AG04450 (cell line): ENCODE data around the gene CCM2. TPM values are rescaled to one million over a fixed set of nuclear protein-coding genes. Genes with fewer than 3 reads are reported as not detected.

Experiments used
- CTCF ChIA-PET: fragments of 300-600, 350-600 bp; formaldehyde crosslinking; extraction: SDS; loops from one replicate; lab custom pipeline; 2022; ENCODE audit warnings: antibody characterized with exemption, inconsistent platforms; lab: Charles Lee
- POLR2A ChIA-PET: fragments of 350-600 bp; formaldehyde crosslinking; extraction: SDS; loops from one replicate; lab custom pipeline; 2021; ENCODE audit warnings: antibody characterized with exemption, inconsistent platforms; lab: Yijun Ruan, JAX
- DNase-seq: peaks from one replicate; pipeline ENCODE4 v3.0.0-alpha.2; 2011; ENCODE audit warnings: low read depth, low spot score
- H3K27ac ChIP-seq: one replicate; pipeline ENCODE4 v1.5.1; 2012; ENCODE audit warnings: low read depth, low read length, control low read depth
- H3K27me3 ChIP-seq: one replicate; pipeline ENCODE4 v1.6.0; 2012; ENCODE audit warnings: low read length; ENCODE audit not compliant: control insufficient read depth, insufficient read depth
- H3K4me3 ChIP-seq: 2 replicates; pipeline ENCODE4 v1.5.1; 2011; ENCODE audit warnings: mild to moderate bottlenecking, low read depth, low read length, control low read depth
- H3K9me3 ChIP-seq: 2 replicates; pipeline ENCODE4 v1.5.1; 2012; ENCODE audit warnings: low read length; ENCODE audit not compliant: control insufficient read depth, insufficient read depth
- polyA plus RNA-seq: library from polyadenylated mRNA; depleted of rRNA; stranded (reverse); fragments of >200 nt; gene quantifications from 2 replicates; pipeline ENCODE4 v1.2.3, GENCODE V29; 2011
- TF ChIP-seq, protein P1 (sequence below): IDR thresholded peaks from 2 replicates; pipeline ENCODE4 v1.5.1; 2011; ENCODE audit warnings: low read depth, low read length, control low read depth, inconsistent platforms

The CCM2 gene
- polyA plus RNA-seq, 1 experiment = 24.7 TPM

DNA sequence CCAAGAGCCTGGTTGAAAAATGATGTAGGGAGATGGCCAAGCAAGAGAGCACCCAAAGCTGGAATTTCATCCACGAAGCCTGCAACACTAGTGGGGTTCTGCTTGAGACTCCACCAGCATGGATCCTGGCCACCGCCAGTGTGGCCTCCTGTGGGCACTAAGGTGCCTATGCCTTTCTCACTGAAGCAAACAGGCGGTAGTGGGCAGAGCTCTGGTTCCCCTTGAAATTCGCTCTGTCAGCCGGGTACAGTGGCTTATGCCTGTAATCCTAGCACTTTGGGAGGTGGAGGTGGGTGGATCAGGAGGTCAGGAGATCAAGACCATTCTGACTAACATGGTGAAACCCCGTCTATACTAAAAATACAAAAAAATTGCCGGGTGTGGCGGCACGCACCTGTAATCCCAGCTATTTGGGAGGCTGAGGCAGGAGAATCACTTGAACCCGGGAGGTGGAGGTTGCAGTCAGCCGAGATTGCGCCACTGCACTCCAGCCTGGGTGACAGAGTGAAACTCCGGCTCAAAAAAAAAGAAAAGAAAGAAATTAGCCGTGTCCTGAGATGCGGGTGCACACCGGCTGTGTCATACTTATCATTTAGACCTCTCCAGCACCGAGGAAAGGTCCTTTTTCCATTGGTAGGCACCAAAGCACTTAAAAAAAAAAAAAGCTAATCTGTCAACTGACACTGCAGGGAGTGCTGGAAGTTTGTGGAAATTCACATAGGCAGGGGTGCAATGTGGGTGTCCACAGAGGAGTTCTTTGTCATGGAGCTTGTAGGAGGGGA, 28.3 kb downstream of the CCM2 start:
- ChIA-PET POLR2A (interaction anchor here (0.6 kb wide), 1 partner anchor 12 kb away, joined by 3 read pairs; no protein-coding TSS in a partner anchor), CTCF (interaction anchor here (0.6 kb wide), 1 partner anchor 40 kb away, joined by 4 read pairs; no protein-coding TSS in a partner anchor)
- H3K27me3 ChIP-seq = no peaks in the 10 kb centered on the region
- H3K27ac ChIP-seq = no peak overlapping the region
- no peak overlapping the region for H3K4me3 ChIP-seq
- DNase-seq = no peak
- TF ChIP-seq, protein P1, sequence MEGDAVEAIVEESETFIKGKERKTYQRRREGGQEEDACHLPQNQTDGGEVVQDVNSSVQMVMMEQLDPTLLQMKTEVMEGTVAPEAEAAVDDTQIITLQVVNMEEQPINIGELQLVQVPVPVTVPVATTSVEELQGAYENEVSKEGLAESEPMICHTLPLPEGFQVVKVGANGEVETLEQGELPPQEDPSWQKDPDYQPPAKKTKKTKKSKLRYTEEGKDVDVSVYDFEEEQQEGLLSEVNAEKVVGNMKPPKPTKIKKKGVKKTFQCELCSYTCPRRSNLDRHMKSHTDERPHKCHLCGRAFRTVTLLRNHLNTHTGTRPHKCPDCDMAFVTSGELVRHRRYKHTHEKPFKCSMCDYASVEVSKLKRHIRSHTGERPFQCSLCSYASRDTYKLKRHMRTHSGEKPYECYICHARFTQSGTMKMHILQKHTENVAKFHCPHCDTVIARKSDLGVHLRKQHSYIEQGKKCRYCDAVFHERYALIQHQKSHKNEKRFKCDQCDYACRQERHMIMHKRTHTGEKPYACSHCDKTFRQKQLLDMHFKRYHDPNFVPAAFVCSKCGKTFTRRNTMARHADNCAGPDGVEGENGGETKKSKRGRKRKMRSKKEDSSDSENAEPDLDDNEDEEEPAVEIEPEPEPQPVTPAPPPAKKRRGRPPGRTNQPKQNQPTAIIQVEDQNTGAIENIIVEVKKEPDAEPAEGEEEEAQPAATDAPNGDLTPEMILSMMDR = no peak
- H3K9me3 ChIP-seq = no peaks in the 10 kb centered on the region

DNA sequence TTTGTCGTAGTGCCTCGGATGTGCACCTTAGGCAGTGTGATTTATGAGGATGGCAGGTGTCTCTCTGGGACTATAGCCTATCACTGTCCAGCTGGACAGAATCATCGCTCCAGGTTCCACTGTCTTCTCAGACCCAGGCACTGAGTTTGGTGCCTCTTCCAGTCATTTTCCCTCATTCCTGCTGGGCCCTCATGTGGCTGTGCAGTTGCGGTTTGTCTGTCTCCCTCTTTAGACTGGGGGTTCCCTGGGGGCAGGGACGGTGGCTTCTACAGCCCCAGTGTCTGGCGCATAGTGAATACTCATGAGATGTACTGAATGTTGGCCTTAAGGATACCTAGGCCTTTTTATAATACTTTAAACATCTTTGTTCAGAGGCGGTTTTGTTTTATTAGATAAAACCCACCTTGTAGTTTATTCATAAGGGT, 28.9 kb downstream of the CCM2 start:
- Histone ChIP-seq H3K27me3 (no peaks in the 10 kb centered on the region), H3K4me3 (no peak overlapping the region), H3K9me3 (no peaks in the 10 kb centered on the region), H3K27ac (no peak overlapping the region)
- no peak for DNase-seq
- ChIA-PET CTCF (no interaction called here), POLR2A (interaction anchor here (0.6 kb wide), 1 partner anchor 12 kb away, joined by 3 read pairs; no protein-coding TSS in a partner anchor)
- TF ChIP-seq, protein P1 = no peak

DNA sequence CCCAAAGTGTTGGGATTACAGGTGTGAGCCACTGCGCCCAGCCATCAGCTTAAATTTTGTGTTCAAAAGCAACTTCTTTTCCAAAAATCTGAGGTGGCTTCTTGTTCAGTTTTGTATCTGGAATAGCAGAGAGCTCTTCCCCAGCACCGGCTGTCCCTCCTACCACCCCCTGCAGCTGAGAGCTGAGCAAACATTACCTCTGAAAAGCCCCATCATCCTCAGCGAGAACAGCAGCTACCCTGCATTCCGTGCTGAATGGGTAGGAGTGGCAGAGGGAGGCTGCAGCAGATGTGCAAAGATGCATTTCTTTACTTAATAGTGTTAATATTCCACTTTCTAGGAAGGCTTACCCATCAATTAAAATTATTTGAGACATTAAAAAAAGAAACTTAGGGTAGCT, 31.8 kb downstream of the CCM2 start:
- Histone ChIP-seq H3K9me3 (no peaks in the 10 kb centered on the region), H3K27ac (no peak overlapping the region), H3K27me3 (no peaks in the 10 kb centered on the region), H3K4me3 (no peak overlapping the region)
- TF ChIP-seq, protein P1 = no peak
- CTCF ChIA-PET = no interaction called here
- POLR2A ChIA-PET = interaction anchor here (0.6 kb wide), 1 partner anchor 183 kb away, joined by 4 read pairs; no protein-coding TSS in a partner anchor
- no peak for DNase-seq

DNA sequence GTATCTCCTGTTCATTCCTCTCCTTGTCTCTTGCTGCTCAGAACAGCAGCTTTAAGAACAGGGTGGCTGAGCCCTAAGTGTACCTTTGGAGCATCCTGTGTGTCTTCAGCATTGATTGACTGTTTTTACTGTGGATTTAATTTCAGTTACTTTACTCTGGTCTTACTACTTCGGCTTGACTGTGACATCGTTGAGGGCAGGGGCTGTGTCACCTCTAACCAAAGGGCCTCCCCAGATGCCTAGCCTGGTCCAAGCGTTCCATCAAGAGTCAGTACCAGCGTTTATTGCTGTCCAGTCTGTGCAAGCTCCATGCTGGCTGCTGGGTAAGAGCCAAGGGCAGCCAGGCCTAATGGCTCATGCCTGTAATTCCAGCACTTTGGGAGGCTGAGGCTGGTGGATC, 32.4 kb downstream of the CCM2 start:
- no peak for DNase-seq
- Histone ChIP-seq H3K9me3 (no peaks in the 10 kb centered on the region), H3K4me3 (no peak overlapping the region), H3K27me3 (no peaks in the 10 kb centered on the region), H3K27ac (no peak overlapping the region)
- POLR2A ChIA-PET = no interaction called here
- CTCF ChIA-PET = no interaction called here
- TF ChIP-seq, protein P1 = no peak

DNA sequence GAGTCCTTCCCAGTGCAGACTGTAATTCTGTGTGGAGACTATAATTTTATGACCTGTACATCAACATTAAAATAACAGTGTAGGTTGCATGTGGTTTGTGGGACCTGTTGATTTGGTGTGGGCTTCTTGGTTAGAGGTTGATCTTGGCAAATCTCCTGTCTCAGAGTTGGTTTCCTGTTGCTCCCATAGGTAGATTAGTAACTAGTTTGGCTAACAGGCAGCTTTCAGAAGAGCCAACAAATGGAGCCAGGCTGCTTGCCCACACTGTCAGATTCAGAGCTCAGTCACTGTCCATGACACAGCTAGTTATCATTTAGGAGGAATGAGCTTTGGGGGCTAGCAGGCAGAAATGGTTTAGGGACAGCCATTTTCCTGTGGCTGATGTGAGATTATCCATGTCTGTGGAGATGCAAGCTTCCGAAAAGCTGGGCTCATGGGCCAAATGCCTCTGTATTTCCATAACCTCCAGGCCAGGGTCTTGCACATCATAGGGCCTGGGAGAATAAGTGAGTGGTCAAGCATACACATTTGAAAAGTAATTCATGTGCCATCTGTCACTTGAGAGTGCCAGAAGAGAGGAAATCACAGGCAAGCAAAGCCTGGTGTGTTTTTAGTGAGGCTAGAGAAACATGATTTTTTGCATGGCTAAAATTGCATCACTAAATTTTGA, 33.4 kb downstream of the CCM2 start:
- Histone ChIP-seq H3K27me3 (no peaks in the 10 kb centered on the region), H3K4me3 (no peak overlapping the region), H3K27ac (no peak overlapping the region), H3K9me3 (no peaks in the 10 kb centered on the region; the same call in 1 of the 2 replicates)
- POLR2A ChIA-PET = no interaction called here
- CTCF ChIA-PET = no interaction called here
- DNase-seq = no peak
- TF ChIP-seq, protein P1 = no peak
